Stomach (tissue), 19 donors: ENCODE measurements around the gene ZC2HC1B. TPM values are rescaled to one million over a fixed set of nuclear protein-coding genes. Genes with fewer than 3 reads are reported as not detected.

Source experiments
- DNase-seq, 2 donors: peaks; one replicate each; pipeline versions ENCODE4 v3.0.0 to v3.0.0-alpha.2; 2013 to 2019
- H3K27ac ChIP-seq, 5 donors: fragments of 200-600 bp in 4 of 5; sonication (generic) in 4 of 5; one replicate each; pipeline ENCODE4 v1.5.1; 2013 to 2019; ENCODE audit warnings: mild to moderate bottlenecking in 1 of 5, moderate library complexity in 1 of 5
- H3K27me3 ChIP-seq, 3 donors: fragments of 200-600 bp; sonication (generic); one replicate each; pipeline ENCODE4 v1.5.1; 2017 to 2019; ENCODE audit warnings: mixed run types in 1 of 3
- H3K36me3 ChIP-seq, 4 donors: fragments of 200-600 bp; sonication (generic); 1 replicate in 3 of 4; 2 replicates in 1 of 4; pipeline ENCODE4 v1.5.1; 2016 to 2019
- H3K4me1 ChIP-seq, 4 donors: fragments of 200-600 bp; sonication (generic); one replicate each; pipeline ENCODE4 v1.5.1; 2016 to 2019
- H3K4me3 ChIP-seq, 4 donors: fragments of 200-600 bp; sonication (generic) in 3 of 4; one replicate each; pipeline ENCODE4 v1.5.1; 2016 to 2019; ENCODE audit warnings: mild to moderate bottlenecking in 1 of 4
- H3K9me3 ChIP-seq, 4 donors: fragments of 200-600 bp; sonication (generic); one replicate each; pipeline ENCODE4 v1.5.1; 2016 to 2019
- CTCF ChIP-seq, 7 experiments: fragments of 450-650 bp in 4 of 7; fragments of 200-600 bp in 3 of 7; sonication (generic) in 3 of 7; IDR thresholded peaks; one replicate each; pipeline ENCODE4 v1.5.1; 2016 to 2019; ENCODE audit warnings: antibody characterized with exemption in 7 of 7, control low read depth in 2 of 7, mild to moderate bottlenecking in 1 of 7
- EP300 ChIP-seq: sonication (generic); formaldehyde crosslinking; IDR thresholded peaks from one replicate; pipeline ENCODE4 v1.6.1; 2017; ENCODE audit warnings: antibody characterized with exemption
- POLR2A ChIP-seq, 4 donors: fragments of 450-650 bp; IDR thresholded peaks; one replicate each; pipeline ENCODE4 v1.6.1; 2016; ENCODE audit warnings: antibody characterized with exemption in 4 of 4, control low read depth in 2 of 4, mild to moderate bottlenecking in 1 of 4, moderate library complexity in 1 of 4
- POLR2AphosphoS5 ChIP-seq, 3 donors: sonication (generic); formaldehyde crosslinking; IDR thresholded peaks; one replicate each; pipeline ENCODE4 v1.6.1; 2016; ENCODE audit warnings: antibody characterized with exemption in 3 of 3
- WGBS, 5 donors: extraction: QIAGEN DNeasy Blood & Tissue Kit in 3 of 5; methylation state at CpG; one replicate each; pipeline versions ENCODE4 v1.1.5 to v1.1.7; 2013 to 2018; 5-methylcytosine and 5-hydroxymethylcytosine counted together
- intact Hi-C: fragments of 100-400 bp; cut with DNase I; formaldehyde crosslinking; loops from one replicate; pipeline ENCODE4 v1.15.1; 2023; ENCODE audit warnings: low total_unique reads
- long read RNA-seq, 10 donors: transcript quantifications; one replicate each; lab custom pipeline, GENCODE V29; 2026
- polyA plus RNA-seq, 3 donors: library from polyadenylated mRNA; stranded (reverse); fragments of 200-250 nt; gene quantifications; one replicate each; pipeline ENCODE4 v1.2.3, GENCODE V29; 2013
- total RNA-seq, 5 donors: library from RNA; depleted of rRNA; stranded (reverse); fragments of >200 nt; gene quantifications; one replicate each; pipeline versions ENCODE4 v1.1.0 to v1.2.3, GENCODE V29; 2014 to 2016
- donor health status: healthy with polysubstance abuse.
- donor health status: Bipolar disorder and iron deficiency.
- donor health status: healthy.

Gene ZC2HC1B, protein sequence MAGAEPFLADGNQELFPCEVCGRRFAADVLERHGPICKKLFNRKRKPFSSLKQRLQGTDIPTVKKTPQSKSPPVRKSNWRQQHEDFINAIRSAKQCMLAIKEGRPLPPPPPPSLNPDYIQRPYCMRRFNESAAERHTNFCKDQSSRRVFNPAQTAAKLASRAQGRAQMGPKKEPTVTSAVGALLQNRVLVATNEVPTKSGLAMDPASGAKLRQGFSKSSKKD
- total RNA-seq (1 to 10 TPM in 1 of 5 donors, under 1 TPM in 1, not detected in 3; 0.92 to 1.8 TPM), polyA plus RNA-seq (not detected)
- long read RNA-seq, donor 1, result 0 reads
- long read RNA-seq, donor 2, result 0 reads
- long read RNA-seq, donor 3, result 0 reads
- long read RNA-seq, donor 4, result 0 reads
- long read RNA-seq, donor 5, result 0 reads
- long read RNA-seq, donor 6, result 0 reads
- long read RNA-seq, donor 7, result 0 reads
- long read RNA-seq, donor 8, result 0 reads
- long read RNA-seq, donor 9, result 0 reads
- long read RNA-seq, donor 10, result 0 reads

DNA sequence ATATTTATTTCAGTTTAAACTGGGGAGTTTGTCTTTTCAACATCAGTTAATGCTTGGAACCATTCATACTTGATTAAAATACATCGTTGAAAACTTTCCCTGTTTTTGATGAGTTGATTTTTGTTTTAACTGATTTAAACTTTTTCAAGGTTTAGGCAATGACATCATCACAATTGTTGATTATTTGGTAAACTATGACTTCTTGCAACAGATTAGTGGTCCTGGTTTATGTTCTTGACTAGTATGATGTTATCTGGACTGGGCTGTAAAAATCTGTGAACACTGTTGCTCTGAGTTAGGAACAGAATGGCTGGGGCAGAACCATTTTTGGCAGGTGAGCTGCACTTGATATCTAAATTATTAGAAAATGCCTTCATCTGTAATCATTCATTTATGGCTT, at the start of gene ZC2HC1B:
ZC2HC1B (plus strand) TSS at position 241 of the 400 bp plus-strand sequence; CDS start at position 307, 66 bp downstream.
- Histone ChIP-seq H3K9me3 (no peaks in the 10 kb centered on the region), H3K27me3 (no peaks in the 10 kb centered on the region), H3K36me3 (peaks cover 27 to 70% (median 66%) of the 10 kb centered on the region in 4 donors), H3K4me3 (no peak within 1 kb of the TSS), H3K27ac (peak within 1 kb of the TSS in 3 of 5 donors; percentile 11 to 31 (median 21)), H3K4me1 (peaks cover 0 to 17% (median 0%) of the 10 kb centered on the region in 4 donors)
- DNase-seq, result no peak
- TF ChIP-seq POLR2A (IDR thresholded peaks at IDR 0.05), result no peak
- TF ChIP-seq EP300, result no peak
- no peak for TF ChIP-seq POLR2AphosphoS5 (IDR thresholded peaks at IDR 0.05)
- TF ChIP-seq CTCF (IDR thresholded peaks at IDR 0.05), result no peak
- WGBS, 5 donors, result 56 to 85% (median 82%) methylated on average over 1 of the region's 1 CpG
- intact Hi-C loops, result no loop called here

DNA sequence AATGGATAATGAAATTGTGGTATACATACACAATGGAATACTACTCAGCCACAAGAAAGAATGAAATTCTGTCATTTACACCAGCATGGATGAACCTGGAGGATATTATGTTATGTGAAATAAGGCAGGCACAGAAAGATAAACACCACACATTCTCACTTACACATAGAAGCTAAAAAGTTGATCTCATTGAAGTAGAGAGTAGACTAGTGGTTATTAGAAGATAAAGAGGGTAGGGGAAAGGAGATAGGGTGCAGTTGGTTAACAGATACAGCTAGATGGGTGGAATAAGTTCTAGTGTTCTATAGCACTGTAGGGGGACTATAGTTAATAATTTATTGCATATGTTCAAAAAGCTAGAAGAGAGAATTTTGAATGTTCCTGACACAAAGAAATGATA, 46.7 kb upstream of the ZC2HC1B start:
- no peak for TF ChIP-seq POLR2AphosphoS5 (IDR thresholded peaks at IDR 0.05)
- TF ChIP-seq POLR2A (IDR thresholded peaks at IDR 0.05), result no peak
- no peak for TF ChIP-seq EP300
- no peak for TF ChIP-seq CTCF (IDR thresholded peaks at IDR 0.05)
- no peak overlapping the region for H3K27ac ChIP-seq
- H3K4me1 ChIP-seq, result peaks cover 0 to 10% (median 6%) of the 10 kb centered on the region in 4 donors
- no peaks in the 10 kb centered on the region for H3K27me3 ChIP-seq
- intact Hi-C loops, result no loop called here
- H3K9me3 ChIP-seq, result no peaks in the 10 kb centered on the region
- DNase-seq, result no peak
- peaks cover 0 to 28% (median 18%) of the 10 kb centered on the region in 4 donors for H3K36me3 ChIP-seq
- H3K4me3 ChIP-seq, result no peak overlapping the region

DNA sequence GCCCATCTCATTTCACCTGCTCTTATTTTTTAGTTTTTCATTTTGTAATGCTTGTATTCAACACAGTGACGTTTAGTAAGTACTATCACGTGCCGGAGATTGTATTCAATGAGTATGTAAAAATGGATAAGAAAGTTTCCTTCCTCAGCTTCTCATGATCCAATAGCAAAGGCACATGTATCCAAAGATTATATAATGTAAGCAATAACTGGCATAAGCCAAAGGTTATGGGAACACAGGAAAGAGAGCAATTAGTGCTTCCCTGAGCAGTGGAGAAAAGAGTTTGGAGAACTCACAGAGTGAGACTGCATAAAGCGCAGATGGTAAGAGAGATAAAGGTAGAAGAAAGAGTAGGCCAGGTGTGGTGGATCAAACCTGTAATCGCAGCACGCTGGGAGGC, 42.9 kb upstream of the ZC2HC1B start:
- DNase-seq, result no peak
- Histone ChIP-seq H3K9me3 (no peaks in the 10 kb centered on the region), H3K4me3 (no peak overlapping the region), H3K27me3 (no peaks in the 10 kb centered on the region), H3K27ac (no peak overlapping the region), H3K4me1 (peaks cover 0 to 22% (median 11%) of the 10 kb centered on the region in 4 donors), H3K36me3 (peaks cover 0 to 37% (median 24%) of the 10 kb centered on the region in 4 donors)
- WGBS, 5 donors, result 71 to 83% (median 76%) methylated on average over 6 of the region's 6 CpGs
- intact Hi-C loops, result no loop called here
- no peak for TF ChIP-seq CTCF (IDR thresholded peaks at IDR 0.05)
- TF ChIP-seq EP300, result no peak
- TF ChIP-seq POLR2AphosphoS5 (IDR thresholded peaks at IDR 0.05), result no peak

- Histone ChIP-seq H3K4me3 (no peak overlapping the region), H3K27me3 (no peaks in the 10 kb centered on the region), H3K27ac (peak overlapping the region in 1 of 5 donors; percentile 12), H3K9me3 (no peaks in the 10 kb centered on the region), H3K4me1 (peaks cover 0 to 22% (median 11%) of the 10 kb centered on the region in 4 donors), H3K36me3 (peaks cover 0 to 34% (median 24%) of the 10 kb centered on the region in 4 donors)
- TF ChIP-seq CTCF (IDR thresholded peaks at IDR 0.05), result no peak
- no peak for TF ChIP-seq EP300
- no peak for TF ChIP-seq POLR2A (IDR thresholded peaks at IDR 0.05)
- TF ChIP-seq POLR2AphosphoS5 (IDR thresholded peaks at IDR 0.05), result no peak
- WGBS, 5 donors, result 31 to 50% (median 40%) methylated on average over 3 of the region's 3 CpGs
- intact Hi-C loops, result no loop called here
- peak in 1 of 2 donors; percentile 35 for DNase-seq
Measured at GRCh38 chr6:143822584-143823024, 41.7 kb upstream of the ZC2HC1B start.
